ENCODE results near the gene SFTA2.

DNA sequence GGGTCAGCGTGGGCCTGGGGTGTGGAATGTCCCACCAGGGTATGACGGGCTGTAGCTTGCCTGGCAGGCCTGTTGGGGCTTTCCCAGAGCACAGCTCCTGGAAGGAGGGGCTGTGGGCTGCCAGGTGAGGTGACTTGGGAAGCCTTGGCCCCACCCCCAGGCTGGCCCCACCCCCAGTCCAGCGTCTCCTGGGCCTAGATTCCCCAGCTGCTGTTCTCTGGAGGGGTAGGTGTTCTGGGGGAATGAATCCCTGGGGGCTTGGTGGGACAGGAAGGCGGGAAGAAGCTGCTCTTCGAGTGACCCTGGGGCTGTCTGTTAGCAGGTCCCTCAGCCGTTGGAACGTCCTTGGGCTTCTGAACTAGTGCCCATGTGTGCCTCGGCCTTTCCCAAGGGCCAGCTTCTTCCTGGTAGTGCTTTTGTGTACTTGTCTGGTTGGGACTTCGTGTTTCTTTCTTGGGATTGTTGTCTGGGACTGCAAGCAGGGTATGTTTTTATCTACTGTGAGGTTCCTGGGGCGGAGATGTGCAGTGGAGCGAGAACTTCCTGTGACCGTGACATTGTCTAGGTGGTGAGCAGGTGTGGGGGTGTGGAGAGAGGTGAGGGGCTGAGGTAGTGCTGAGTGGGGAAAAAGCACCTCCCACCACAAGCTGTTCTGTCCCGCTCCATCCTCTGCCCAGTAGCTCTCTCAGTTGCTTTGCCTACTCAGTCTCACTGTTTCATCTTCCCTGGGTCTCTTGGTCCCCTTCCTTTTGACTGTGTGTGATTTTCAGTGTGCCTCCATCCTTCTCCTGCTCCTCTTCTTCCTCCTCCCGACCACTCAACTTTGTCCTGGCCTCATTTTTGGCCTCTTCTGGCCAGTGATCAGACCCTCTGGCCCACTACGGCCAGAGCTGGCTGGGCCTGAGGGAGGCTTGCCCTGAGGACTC, 48.9 kb downstream of the SFTA2 start:
- TF ChIP-seq, protein P1, sequence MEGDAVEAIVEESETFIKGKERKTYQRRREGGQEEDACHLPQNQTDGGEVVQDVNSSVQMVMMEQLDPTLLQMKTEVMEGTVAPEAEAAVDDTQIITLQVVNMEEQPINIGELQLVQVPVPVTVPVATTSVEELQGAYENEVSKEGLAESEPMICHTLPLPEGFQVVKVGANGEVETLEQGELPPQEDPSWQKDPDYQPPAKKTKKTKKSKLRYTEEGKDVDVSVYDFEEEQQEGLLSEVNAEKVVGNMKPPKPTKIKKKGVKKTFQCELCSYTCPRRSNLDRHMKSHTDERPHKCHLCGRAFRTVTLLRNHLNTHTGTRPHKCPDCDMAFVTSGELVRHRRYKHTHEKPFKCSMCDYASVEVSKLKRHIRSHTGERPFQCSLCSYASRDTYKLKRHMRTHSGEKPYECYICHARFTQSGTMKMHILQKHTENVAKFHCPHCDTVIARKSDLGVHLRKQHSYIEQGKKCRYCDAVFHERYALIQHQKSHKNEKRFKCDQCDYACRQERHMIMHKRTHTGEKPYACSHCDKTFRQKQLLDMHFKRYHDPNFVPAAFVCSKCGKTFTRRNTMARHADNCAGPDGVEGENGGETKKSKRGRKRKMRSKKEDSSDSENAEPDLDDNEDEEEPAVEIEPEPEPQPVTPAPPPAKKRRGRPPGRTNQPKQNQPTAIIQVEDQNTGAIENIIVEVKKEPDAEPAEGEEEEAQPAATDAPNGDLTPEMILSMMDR (IDR thresholded peaks at IDR 0.05): no peak
- no peak for TF ChIP-seq POLR2A (IDR thresholded peaks at IDR 0.05)
- TF ChIP-seq POLR2AphosphoS5 (IDR thresholded peaks at IDR 0.05): no peak
